A673 (cell line): ENCODE results near the gene TFAM. TPM values are rescaled to one million over a fixed set of nuclear protein-coding genes. Genes with fewer than 3 reads are reported as not detected.
A peak's percentile ranks its signal among the peaks of the same experiment; 100 is the strongest.

Experiments used
- BruUV-seq: library from RNA; stranded (reverse); fragments of 400-500 nt; replicated peaks from 2 replicates; lab custom pipeline; 2021; lab: Mats Ljungman, UMichigan
- CTCF ChIA-PET: fragments of 300-600 bp; sonication (Branson Sonifier 250); formaldehyde crosslinking; loops from one replicate; lab custom pipeline; 2022; ENCODE audit warnings: antibody characterized with exemption; lab: Charles Lee
- POLR2A ChIA-PET: fragments of 300-600 bp; sonication (Branson Sonifier 250); formaldehyde crosslinking; loops from one replicate; lab custom pipeline; 2022; ENCODE audit warnings: antibody characterized with exemption; ENCODE audit not compliant: low non-redundant PET; lab: Charles Lee
- DNase-seq: peaks from one replicate; pipeline ENCODE4 v3.0.0-alpha.2; 2015; ENCODE audit warnings: low spot score
- H3K27ac ChIP-seq: fragments of 200-600 bp; sonication (generic); 2 replicates; pipeline ENCODE4 v1.5.1; 2016; ENCODE audit warnings: mixed run types, low read depth, mild to moderate bottlenecking, mixed read lengths, antibody characterized with exemption, low read length; ENCODE audit not compliant: poor library complexity, severe bottlenecking
- H3K27me3 ChIP-seq: fragments of 200-600 bp; sonication (generic); replicated peaks from 2 replicates; pipeline ENCODE4 v1.6.1; 2017; ENCODE audit warnings: mixed run types, low read depth, mild to moderate bottlenecking, mixed read lengths, antibody characterized with exemption, low read length; ENCODE audit not compliant: insufficient read depth, poor library complexity
- H3K36me3 ChIP-seq: fragments of 200-600 bp; sonication (generic); 2 replicates; pipeline ENCODE4 v1.6.1; 2016; ENCODE audit warnings: mixed run types, mild to moderate bottlenecking, mixed read lengths, antibody characterized with exemption, low read length; ENCODE audit not compliant: insufficient read depth, poor library complexity, severe bottlenecking
- H3K4me1 ChIP-seq: fragments of 200-600 bp; sonication (generic); 2 replicates; pipeline ENCODE4 v1.6.1; 2017; ENCODE audit warnings: mixed run types, mild to moderate bottlenecking, mixed read lengths, antibody characterized with exemption, low read length; ENCODE audit not compliant: insufficient read depth, poor library complexity, severe bottlenecking
- H3K4me3 ChIP-seq: fragments of 200-600 bp; sonication (generic); 2 replicates; pipeline ENCODE4 v1.5.1; 2016; ENCODE audit warnings: low read depth, mixed run types, mild to moderate bottlenecking, mixed read lengths, low read length; ENCODE audit not compliant: poor library complexity, severe bottlenecking
- H3K9me3 ChIP-seq: fragments of 200-600 bp; sonication (generic); 2 replicates; pipeline ENCODE4 v1.6.1; 2016; ENCODE audit warnings: mixed run types, low read depth, mild to moderate bottlenecking, mixed read lengths, antibody characterized with exemption, low read length; ENCODE audit not compliant: poor library complexity, severe bottlenecking
- EZH2 ChIP-seq: fragments of 200-600 bp; sonication (generic); IDR thresholded peaks from 2 replicates; pipeline ENCODE4 v1.6.1; 2017; ENCODE audit warnings: borderline replicate concordance, low read depth, mild to moderate bottlenecking, mixed read lengths, antibody characterized with exemption, low read length; ENCODE audit not compliant: poor library complexity, severe bottlenecking
- intact Hi-C: fragments of 100-400 bp; cut with micrococcal nuclease; formaldehyde crosslinking; loops from one replicate; pipeline ENCODE4 v1.10.0; 2022; ENCODE audit not compliant: unreplicated experiment
- total RNA-seq: library from RNA; stranded (reverse); gene quantifications from 2 replicates; pipeline ENCODE4 v1.2.3, GENCODE V29; 2021
- TF ChIP-seq, protein P1 (sequence below): fragments of 300-800, 200-600 bp; sonication (generic); conservative IDR thresholded peaks from 2 replicates; pipeline ENCODE4 v1.5.1; 2017; ENCODE audit warnings: low read depth, mild to moderate bottlenecking, antibody characterized with exemption, low read length, moderate library complexity, mixed read lengths

Gene TFAM
- total RNA-seq, 1 experiment from 2014 or later, result 113 TPM

DNA sequence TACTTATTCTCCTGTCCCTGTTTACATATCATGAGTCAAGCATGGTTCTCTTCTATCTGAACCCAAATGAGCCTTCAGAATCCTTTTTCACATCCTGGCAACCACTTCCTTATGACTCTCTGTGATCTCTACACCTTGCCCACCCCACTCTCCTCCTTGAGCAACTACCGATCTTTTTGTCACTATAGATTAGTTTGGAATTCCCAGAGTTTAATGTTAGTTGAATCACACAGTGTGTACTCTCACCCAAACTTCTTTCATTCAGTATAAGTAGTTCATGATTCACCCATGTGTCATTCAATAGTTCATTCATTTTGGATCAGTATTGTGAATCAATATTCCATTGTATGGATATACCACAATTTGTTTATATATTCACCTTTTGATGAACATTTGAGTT, 55.3 kb downstream of the TFAM start:
- no peak overlapping the region for H3K27ac ChIP-seq
- no peak overlapping the region for H3K4me3 ChIP-seq
- no peaks in the 10 kb centered on the region for H3K27me3 ChIP-seq
- TF ChIP-seq EZH2, result no peak
- DNase-seq, result no peak
- BruUV-seq, result no TSS peak
- H3K4me1 ChIP-seq, result peaks cover 7% of the 10 kb centered on the region
- POLR2A ChIA-PET, result no interaction called here
- intact Hi-C loops, result no loop called here
- CTCF ChIA-PET, result no interaction called here
- no peaks in the 10 kb centered on the region for H3K9me3 ChIP-seq
- H3K36me3 ChIP-seq, result no peaks in the 10 kb centered on the region

DNA sequence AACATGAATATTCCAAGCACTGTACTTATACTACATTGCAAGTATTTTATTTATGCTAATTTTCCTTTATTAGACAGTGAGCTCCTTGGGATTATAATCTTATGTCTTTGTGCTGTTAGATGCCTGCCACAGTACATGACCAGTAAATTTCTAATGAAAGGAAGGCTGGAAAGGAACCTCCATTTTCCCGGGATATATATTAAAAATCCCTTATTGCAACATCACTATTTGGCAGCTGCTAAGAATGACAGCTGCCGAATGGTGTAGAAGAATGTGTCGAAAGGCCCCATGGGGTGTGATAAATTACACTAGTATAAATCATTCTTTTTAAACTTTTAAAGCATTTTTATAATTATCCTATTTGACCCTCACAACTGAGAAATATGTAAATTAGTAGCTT, 59.1 kb downstream of the TFAM start:
- intact Hi-C loops, result no loop called here
- no peak overlapping the region for H3K27ac ChIP-seq
- peaks cover 3% of the 10 kb centered on the region for H3K4me1 ChIP-seq
- no peak overlapping the region for H3K4me3 ChIP-seq
- no peaks in the 10 kb centered on the region for H3K36me3 ChIP-seq
- TF ChIP-seq, protein P1, sequence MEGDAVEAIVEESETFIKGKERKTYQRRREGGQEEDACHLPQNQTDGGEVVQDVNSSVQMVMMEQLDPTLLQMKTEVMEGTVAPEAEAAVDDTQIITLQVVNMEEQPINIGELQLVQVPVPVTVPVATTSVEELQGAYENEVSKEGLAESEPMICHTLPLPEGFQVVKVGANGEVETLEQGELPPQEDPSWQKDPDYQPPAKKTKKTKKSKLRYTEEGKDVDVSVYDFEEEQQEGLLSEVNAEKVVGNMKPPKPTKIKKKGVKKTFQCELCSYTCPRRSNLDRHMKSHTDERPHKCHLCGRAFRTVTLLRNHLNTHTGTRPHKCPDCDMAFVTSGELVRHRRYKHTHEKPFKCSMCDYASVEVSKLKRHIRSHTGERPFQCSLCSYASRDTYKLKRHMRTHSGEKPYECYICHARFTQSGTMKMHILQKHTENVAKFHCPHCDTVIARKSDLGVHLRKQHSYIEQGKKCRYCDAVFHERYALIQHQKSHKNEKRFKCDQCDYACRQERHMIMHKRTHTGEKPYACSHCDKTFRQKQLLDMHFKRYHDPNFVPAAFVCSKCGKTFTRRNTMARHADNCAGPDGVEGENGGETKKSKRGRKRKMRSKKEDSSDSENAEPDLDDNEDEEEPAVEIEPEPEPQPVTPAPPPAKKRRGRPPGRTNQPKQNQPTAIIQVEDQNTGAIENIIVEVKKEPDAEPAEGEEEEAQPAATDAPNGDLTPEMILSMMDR, result no peak
- TF ChIP-seq EZH2, result no peak
- ChIA-PET POLR2A (no interaction called here), CTCF (no interaction called here)
- DNase-seq, result peak; percentile 34
- no peaks in the 10 kb centered on the region for H3K9me3 ChIP-seq
- BruUV-seq, result no TSS peak
- H3K27me3 ChIP-seq, result no peaks in the 10 kb centered on the region

DNA sequence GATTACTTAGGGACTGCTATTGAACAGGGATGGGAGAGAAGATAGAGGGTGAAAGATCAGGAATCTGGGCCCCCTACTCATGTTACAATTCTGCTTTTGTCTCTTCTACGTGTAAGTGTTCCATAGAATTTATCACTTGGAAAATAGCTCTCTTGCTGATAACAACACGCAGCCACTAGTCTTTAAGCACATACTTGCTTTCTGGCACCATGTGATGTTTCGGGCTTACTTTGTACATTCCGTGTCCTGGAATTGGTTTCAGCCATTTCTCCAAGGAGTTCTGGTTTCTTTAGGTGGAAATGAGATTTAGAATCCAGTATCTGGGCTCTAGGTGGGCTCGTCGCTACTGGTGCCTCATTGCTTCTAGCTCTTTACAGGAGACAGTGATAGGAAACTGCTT, 59.7 kb downstream of the TFAM start:
- no peak for DNase-seq
- H3K9me3 ChIP-seq, result no peaks in the 10 kb centered on the region
- H3K4me1 ChIP-seq, result peaks cover 3% of the 10 kb centered on the region
- no peak overlapping the region for H3K27ac ChIP-seq
- H3K27me3 ChIP-seq, result no peaks in the 10 kb centered on the region
- intact Hi-C loops, result no loop called here
- H3K4me3 ChIP-seq, result no peak overlapping the region
- TF ChIP-seq EZH2, result no peak
- TF ChIP-seq, protein P1, result no peak
- ChIA-PET CTCF (no interaction called here), POLR2A (interaction anchor here (0.6 kb wide), 1 partner anchor 1846 kb away, joined by 3 read pairs; no protein-coding TSS in a partner anchor)
- BruUV-seq, result no TSS peak
- no peaks in the 10 kb centered on the region for H3K36me3 ChIP-seq
